Skeletal muscle satellite cell (primary cell): Measurements from ENCODE around the gene ATP6V0C.

ENCODE experiments used
- H3K27me3 ChIP-seq: 2 replicates; pipeline ENCODE4 v1.7.0; 2013; ENCODE audit warnings: low read length; ENCODE audit not compliant: control insufficient read depth, insufficient read depth
- H3K36me3 ChIP-seq: 2 replicates; pipeline ENCODE4 v1.7.0; 2013; ENCODE audit warnings: mild to moderate bottlenecking, control low read depth, low read length; ENCODE audit not compliant: insufficient read depth
- H3K4me1 ChIP-seq: 2 replicates; pipeline ENCODE4 v1.7.0; 2013; ENCODE audit warnings: low read length; ENCODE audit not compliant: control insufficient read depth, insufficient read depth
- H3K4me2 ChIP-seq: 2 replicates; pipeline ENCODE4 v1.7.0; 2013; ENCODE audit warnings: mild to moderate bottlenecking, low read length
- H3K4me3 ChIP-seq: 2 replicates; pipeline ENCODE4 v1.7.0; 2013; ENCODE audit warnings: low read length
- H3K9ac ChIP-seq: 2 replicates; pipeline ENCODE4 v1.7.0; 2013; ENCODE audit warnings: mild to moderate bottlenecking, low read depth, low read length, moderate library complexity
- H3K9me3 ChIP-seq: replicated peaks from 2 replicates; pipeline ENCODE4 v1.7.0; 2013; ENCODE audit warnings: mild to moderate bottlenecking, control low read depth, low read length

ATP6V0C gene

DNA sequence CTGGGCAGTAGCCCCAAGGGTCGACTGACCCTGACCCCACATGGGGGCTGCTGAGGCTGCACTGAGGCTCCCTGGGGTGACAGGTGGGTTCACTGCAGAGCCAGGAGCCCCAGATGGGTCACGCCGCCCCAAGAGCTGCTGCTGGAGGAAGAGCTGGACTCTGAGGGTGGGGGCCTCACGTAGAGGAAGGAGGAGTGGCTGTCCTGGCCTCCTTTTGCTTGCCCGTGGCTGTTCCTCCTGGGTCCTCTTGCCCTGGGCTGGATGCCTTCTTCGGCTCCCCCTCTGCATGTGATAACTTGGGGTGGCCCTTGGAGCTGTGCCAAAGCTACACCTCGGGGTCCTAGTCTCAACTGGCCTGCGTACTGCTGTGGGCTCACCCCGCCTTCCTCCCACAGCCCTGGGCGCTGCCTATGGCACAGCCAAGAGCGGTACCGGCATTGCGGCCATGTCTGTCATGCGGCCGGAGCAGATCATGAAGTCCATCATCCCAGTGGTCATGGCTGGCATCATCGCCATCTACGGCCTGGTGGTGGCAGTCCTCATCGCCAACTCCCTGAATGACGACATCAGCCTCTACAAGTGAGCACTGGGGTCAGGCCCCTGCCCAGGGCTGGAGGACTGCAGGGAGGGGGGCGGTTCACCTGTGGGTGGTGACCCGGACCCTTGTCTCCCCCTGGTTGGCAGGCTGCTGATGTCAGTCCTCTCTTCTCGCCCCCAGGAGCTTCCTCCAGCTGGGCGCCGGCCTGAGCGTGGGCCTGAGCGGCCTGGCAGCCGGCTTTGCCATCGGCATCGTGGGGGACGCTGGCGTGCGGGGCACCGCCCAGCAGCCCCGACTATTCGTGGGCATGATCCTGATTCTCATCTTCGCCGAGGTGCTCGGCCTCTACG, 5.3 kb downstream of the ATP6V0C start:
- peaks cover 53% of the 10 kb centered on the region for H3K4me1 ChIP-seq
- H3K36me3 ChIP-seq: peaks cover 31% of the 10 kb centered on the region
- H3K9ac ChIP-seq: peak overlapping the region; percentile 35
- H3K4me2 ChIP-seq: peak overlapping the region; percentile 55
- no peaks in the 10 kb centered on the region for H3K9me3 ChIP-seq
- H3K4me3 ChIP-seq: no peak overlapping the region
- H3K27me3 ChIP-seq: no peaks in the 10 kb centered on the region

DNA sequence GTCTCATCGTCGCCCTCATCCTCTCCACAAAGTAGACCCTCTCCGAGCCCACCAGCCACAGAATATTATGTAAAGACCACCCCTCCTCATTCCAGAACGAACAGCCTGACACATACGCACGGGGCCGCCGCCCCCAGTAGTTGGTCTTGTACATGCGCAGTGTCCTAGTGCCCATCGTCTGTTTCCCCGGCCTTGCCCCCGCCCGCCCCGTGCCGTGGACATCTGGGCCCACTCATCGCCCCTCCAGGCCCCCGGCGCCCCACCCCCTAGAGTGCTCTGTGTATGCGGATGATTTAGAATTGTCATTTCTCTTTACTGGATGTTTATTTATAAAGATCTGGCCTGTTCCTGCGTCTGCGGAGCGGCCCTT, 5.9 kb downstream of the ATP6V0C start:
- H3K36me3 ChIP-seq: peaks cover 36% of the 10 kb centered on the region
- peak overlapping the region; percentile 55 for H3K4me2 ChIP-seq
- H3K9ac ChIP-seq: peak overlapping the region; percentile 35
- no peaks in the 10 kb centered on the region for H3K9me3 ChIP-seq
- peaks cover 53% of the 10 kb centered on the region for H3K4me1 ChIP-seq
- H3K27me3 ChIP-seq: no peaks in the 10 kb centered on the region
- no peak overlapping the region for H3K4me3 ChIP-seq

DNA sequence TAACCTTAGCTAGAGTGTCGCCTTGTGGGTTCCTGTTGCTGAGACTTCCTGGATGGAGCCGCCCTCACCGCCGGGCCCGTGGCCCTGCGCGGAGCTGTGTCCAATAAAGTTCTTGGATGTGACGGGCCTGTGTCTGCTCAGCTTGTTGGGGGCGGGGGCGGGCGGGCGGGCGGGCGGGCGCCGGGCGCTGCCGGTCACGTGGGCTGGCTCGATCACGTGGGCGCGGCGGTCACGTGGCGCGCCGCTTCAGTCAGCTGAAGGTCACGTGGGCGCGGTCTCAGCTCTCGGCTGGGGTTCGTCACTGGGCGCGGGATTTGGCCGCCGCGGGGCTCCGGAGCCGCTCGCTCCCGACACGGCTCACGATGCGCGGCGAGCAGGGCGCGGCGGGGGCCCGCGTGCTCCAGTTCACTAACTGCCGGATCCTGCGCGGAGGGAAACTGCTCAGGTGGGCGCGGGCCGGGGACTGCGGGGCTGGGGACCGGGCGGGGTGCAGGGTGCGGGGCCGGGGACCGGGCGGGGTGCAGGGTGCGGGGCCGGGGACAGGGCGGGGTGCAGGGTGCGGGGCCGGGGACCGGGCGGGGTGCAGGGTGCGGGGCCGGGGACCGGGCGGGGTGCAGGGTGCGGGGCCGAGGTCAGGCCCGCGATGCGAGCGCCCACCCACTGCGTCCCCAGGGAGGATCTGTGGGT, 6.5 kb downstream of the ATP6V0C start, which contains the start of gene AMDHD2:
TSS of gene AMDHD2 (plus strand) at position 275 of the 687 bp plus-strand sequence. CDS start at position 363, 88 bp downstream.
- H3K9ac ChIP-seq: peak within 1 kb of the TSS; percentile 84
- peak within 1 kb of the TSS; percentile 98 for H3K4me2 ChIP-seq
- peaks cover 52% of the 10 kb centered on the region for H3K4me1 ChIP-seq
- no peaks in the 10 kb centered on the region for H3K9me3 ChIP-seq
- peaks cover 33% of the 10 kb centered on the region for H3K36me3 ChIP-seq
- H3K27me3 ChIP-seq: no peaks in the 10 kb centered on the region
- H3K4me3 ChIP-seq: peak within 1 kb of the TSS; percentile 84

DNA sequence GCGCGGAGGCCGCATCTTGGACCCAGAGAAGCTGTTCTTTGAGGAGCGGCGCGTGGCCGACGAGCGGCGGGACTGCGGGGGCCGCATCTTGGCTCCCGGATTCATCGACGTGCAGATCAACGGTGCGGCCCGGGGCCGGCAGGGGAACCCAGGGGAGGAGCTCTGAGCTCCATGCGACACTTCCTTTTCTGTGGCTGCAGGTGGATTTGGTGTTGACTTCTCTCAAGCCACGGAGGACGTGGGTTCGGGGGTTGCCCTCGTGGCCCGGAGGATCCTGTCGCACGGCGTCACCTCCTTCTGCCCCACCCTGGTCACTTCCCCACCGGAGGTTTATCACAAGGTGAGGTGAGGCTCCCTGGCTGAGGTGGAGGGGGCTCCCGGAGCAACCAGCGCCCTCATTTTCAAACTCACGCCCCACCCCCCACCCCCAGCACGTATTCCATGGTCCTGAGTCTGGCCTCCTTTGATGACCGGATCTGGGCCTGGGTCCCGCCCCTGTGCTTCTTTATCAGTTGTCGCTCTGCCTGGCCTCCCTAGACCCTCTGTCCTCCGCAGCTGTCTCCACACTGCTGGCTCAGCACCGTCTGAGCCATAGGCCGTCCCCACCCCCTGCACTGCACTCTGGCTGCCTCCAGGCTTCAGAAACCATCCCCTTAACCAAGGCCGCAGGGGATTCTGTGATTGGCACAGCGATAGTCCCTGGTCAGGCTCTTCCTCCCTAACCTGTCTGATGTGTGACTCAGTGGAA, 7.2 kb downstream of the ATP6V0C start:
- H3K27me3 ChIP-seq: no peaks in the 10 kb centered on the region
- H3K4me2 ChIP-seq: peak overlapping the region; percentile 98
- H3K36me3 ChIP-seq: peaks cover 36% of the 10 kb centered on the region
- peak overlapping the region; percentile 84 for H3K9ac ChIP-seq
- H3K4me1 ChIP-seq: peaks cover 45% of the 10 kb centered on the region
- H3K4me3 ChIP-seq: peak overlapping the region; percentile 84
- H3K9me3 ChIP-seq: no peaks in the 10 kb centered on the region

DNA sequence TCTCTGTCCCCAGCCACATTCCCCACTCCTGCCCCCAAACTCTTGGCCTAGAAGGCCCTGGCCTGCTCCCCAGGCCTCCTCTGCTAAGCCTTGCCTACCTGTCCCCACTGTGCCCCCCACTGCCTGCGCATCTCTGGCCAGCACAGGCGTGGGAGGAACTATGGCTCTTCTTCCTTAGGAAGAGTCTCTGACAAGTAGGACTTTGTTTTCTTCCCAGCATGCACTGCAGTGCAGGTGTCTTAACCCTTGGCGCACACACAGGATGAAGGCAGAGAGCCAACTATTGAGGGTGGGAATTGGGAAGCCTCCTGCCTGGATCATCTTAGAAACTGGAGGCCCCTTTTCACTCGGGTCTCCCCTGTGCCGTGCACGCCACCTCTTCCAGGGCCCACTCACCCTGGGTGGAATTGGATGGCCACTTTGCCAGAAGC, 10.1 kb downstream of the ATP6V0C start:
- no peak overlapping the region for H3K9ac ChIP-seq
- H3K36me3 ChIP-seq: peaks cover 53% of the 10 kb centered on the region
- no peak overlapping the region for H3K4me2 ChIP-seq
- H3K4me3 ChIP-seq: no peak overlapping the region
- no peaks in the 10 kb centered on the region for H3K27me3 ChIP-seq
- no peaks in the 10 kb centered on the region for H3K9me3 ChIP-seq
- H3K4me1 ChIP-seq: peaks cover 16% of the 10 kb centered on the region

DNA sequence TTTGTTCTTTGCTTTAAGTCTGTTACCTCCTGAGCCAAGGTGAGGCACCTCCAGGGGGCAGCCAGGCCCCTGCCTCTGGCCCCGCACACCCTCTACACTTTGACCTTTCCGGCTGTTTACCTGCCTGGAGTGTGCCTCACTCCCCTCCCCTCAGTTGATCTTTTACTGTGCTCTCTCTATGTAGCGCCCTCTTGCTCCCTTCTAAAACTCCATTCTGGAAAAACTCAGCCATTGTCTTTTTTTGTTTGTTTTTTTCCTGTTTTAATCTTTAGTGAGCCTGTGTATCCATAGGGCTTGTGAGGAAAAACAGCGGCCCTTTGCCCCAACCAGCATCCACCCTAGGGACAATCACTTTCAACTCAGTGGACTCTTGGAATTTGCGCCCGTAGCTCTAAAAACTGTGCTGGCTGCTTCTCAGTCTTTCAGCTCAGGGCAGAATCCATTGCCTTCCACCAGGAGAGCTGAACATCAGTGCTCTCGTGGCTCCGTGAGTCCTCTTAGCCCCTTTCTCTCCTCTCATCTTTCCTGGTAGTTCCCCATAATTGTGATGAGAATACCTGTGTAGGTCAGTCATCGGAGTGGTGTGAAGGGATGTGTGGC, 10.7 kb downstream of the ATP6V0C start:
- no peaks in the 10 kb centered on the region for H3K27me3 ChIP-seq
- peaks cover 55% of the 10 kb centered on the region for H3K36me3 ChIP-seq
- H3K4me1 ChIP-seq: peaks cover 10% of the 10 kb centered on the region
- no peak overlapping the region for H3K4me3 ChIP-seq
- H3K4me2 ChIP-seq: no peak overlapping the region
- no peaks in the 10 kb centered on the region for H3K9me3 ChIP-seq
- H3K9ac ChIP-seq: no peak overlapping the region

DNA sequence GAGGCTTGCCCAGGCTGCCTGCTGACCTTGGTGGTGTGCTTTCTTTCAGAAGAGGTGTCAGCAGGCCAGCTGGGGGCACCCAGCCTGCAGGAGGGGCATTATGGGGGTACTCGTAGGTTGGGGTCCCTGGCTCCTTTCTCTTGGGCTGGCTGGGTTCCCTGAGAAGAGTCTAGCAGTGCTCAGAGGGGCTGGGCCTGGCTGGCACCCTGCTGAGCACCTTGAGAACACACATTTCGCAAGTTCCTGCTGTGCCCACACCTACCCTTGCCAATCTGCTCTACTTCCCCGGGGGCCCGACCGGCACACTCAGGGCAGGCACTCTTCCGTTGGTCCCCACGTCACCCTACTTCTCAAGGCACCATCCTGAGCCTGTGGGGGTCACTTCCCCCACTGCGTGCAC, 12.4 kb downstream of the ATP6V0C start:
- Histone ChIP-seq H3K27me3 (no peaks in the 10 kb centered on the region), H3K4me1 (peaks cover 6% of the 10 kb centered on the region), H3K36me3 (peaks cover 64% of the 10 kb centered on the region), H3K9me3 (no peaks in the 10 kb centered on the region), H3K4me3 (no peak overlapping the region), H3K9ac (no peak overlapping the region), H3K4me2 (no peak overlapping the region)

DNA sequence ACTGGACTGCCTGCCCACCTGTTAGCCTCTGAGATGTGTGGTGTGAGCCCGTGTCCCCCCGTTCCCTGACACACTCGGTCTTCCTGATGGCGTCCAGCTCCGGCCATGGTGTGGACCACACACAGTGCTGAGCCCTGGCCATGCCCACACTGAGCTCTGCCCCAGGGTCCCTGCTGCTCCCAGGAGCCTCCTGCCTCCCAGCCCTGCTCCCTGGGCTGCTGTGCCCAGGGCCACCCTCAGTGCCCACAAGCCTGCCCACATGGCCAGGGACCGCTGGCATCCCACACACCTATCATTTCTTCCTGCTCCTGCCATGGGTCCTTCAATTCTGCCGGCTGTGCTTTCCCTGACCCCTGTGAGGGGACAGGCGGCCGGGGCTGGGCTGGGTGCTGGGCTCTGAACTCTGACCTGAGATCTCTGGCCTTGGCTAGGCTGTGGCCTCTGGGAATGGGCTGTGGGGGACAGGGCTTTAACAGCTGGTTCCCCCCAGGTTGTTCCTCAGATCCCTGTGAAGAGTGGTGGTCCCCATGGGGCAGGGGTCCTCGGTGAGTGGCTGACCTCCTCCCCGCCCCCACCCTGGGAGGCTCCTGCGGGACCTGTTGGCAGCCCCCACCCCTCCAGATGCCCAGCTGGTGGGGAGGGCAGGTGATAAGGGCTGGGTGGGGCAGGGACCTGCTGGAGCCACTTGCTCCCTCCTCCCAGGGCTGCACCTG, 13.5 kb downstream of the ATP6V0C start:
- Histone ChIP-seq H3K9me3 (no peaks in the 10 kb centered on the region), H3K36me3 (peaks cover 57% of the 10 kb centered on the region), H3K9ac (no peak overlapping the region), H3K27me3 (no peaks in the 10 kb centered on the region), H3K4me3 (no peak overlapping the region), H3K4me2 (no peak overlapping the region), H3K4me1 (peaks cover 9% of the 10 kb centered on the region)

DNA sequence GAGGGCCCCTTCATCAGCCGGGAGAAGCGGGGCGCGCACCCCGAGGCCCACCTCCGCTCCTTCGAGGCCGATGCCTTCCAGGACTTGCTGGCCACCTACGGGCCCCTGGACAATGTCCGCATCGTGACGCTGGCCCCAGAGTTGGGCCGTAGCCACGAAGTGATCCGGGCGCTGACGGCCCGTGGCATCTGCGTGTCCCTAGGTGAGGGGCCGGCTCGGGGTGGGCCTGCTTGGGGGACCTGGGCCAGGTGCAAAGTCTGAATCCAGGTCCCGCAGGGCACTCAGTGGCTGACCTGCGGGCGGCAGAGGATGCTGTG, 14.0 kb downstream of the ATP6V0C start:
- peaks cover 57% of the 10 kb centered on the region for H3K36me3 ChIP-seq
- H3K4me1 ChIP-seq: peaks cover 14% of the 10 kb centered on the region
- H3K27me3 ChIP-seq: no peaks in the 10 kb centered on the region
- H3K4me2 ChIP-seq: no peak overlapping the region
- no peak overlapping the region for H3K9ac ChIP-seq
- no peak overlapping the region for H3K4me3 ChIP-seq
- H3K9me3 ChIP-seq: no peaks in the 10 kb centered on the region

DNA sequence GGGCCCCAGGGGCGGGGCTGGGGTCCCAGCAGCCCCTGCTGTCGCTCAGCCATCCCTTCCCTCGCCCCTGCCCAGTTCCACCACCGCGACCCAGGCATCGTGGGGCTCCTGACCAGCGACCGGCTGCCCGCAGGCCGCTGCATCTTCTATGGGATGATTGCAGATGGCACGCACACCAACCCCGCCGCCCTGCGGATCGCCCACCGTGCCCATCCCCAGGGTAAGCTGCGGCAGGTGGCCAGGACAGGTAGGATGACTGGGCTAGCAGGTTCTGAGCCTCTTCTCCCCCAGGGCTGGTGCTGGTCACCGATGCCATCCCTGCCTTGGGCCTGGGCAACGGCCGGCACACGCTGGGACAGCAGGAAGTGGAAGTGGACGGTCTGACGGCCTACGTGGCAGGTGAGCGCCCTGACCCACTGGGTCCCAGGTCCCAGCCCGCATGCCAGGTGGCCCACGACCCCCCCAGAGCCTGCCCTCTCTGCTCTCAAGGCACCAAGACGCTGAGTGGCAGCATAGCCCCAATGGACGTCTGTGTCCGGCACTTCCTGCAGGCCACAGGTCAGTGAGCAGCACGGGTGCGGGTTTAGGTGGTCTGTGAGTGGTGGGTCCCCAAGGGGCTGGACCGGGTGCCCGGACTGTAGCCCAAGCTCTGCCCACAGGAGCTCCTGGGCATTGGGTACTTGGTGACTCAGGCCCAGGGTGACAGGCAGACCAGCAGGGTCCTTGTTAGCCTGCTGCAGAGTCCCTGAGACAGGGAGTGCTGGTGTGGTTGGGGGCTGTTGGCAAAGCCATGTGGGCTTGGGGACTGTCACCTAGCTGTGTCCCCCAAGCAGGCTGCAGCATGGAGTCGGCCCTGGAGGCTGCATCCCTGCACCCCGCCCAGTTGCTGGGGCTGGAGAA, 14.7 kb downstream of the ATP6V0C start:
- no peak overlapping the region for H3K4me3 ChIP-seq
- H3K4me1 ChIP-seq: peaks cover 17% of the 10 kb centered on the region
- no peaks in the 10 kb centered on the region for H3K27me3 ChIP-seq
- no peak overlapping the region for H3K9ac ChIP-seq
- H3K4me2 ChIP-seq: no peak overlapping the region
- no peaks in the 10 kb centered on the region for H3K9me3 ChIP-seq
- peaks cover 53% of the 10 kb centered on the region for H3K36me3 ChIP-seq
